HL-60 (cell line): ENCODE data around the gene ZSWIM6.

Experiments used
- DNase-seq, 2 experiments: peaks; one replicate each; pipeline ENCODE4 v3.0.0-alpha.2; 2010 to 2020; ENCODE audit warnings: low read depth in 1 of 2, low spot score in 1 of 2
- H3K27ac ChIP-seq: fragments of 250-450 bp; sonication (Bioruptor Pico); replicated peaks from 2 replicates; pipeline ENCODE4 v1.5.1; 2020; ENCODE audit warnings: mild to moderate bottlenecking, moderate library complexity
- H3K27me3 ChIP-seq: fragments of 250-450 bp; sonication (Bioruptor Pico); 2 replicates; pipeline ENCODE4 v1.5.1; 2021; ENCODE audit warnings: mild to moderate bottlenecking, moderate library complexity; ENCODE audit not compliant: insufficient read depth, poor library complexity, severe bottlenecking
- H3K4me3 ChIP-seq: replicated peaks from 2 replicates; pipeline ENCODE4 v1.5.1; 2011; ENCODE audit warnings: mild to moderate bottlenecking, control low read depth, low read length; ENCODE audit not compliant: insufficient read depth
- CTCF ChIP-seq: IDR thresholded peaks from one replicate; pipeline ENCODE4 v1.5.1; 2011; ENCODE audit warnings: low read length, control low read depth, inconsistent platforms; ENCODE audit not compliant: insufficient read depth
- GABPA ChIP-seq: IDR thresholded peaks from 2 replicates; pipeline ENCODE4 v1.6.1; 2012; ENCODE audit warnings: low read depth
- POLR2AphosphoS5 ChIP-seq: IDR thresholded peaks from 2 replicates; pipeline ENCODE4 v1.6.1; 2012; ENCODE audit warnings: low read depth
- REST ChIP-seq: IDR thresholded peaks from 2 replicates; pipeline ENCODE4 v1.6.1; 2012; ENCODE audit warnings: low read depth; ENCODE audit not compliant: insufficient replicate concordance
- SPI1 ChIP-seq: IDR thresholded peaks from 2 replicates; pipeline ENCODE4 v1.6.1; 2012; ENCODE audit warnings: low read depth, mild to moderate bottlenecking, borderline replicate concordance

The ZSWIM6 gene

GRCh38 chr5:61563401-61563800 is 231.3 kb downstream of the ZSWIM6 start:
- Histone ChIP-seq H3K4me3 (no peak overlapping the region), H3K27ac (no peak overlapping the region), H3K27me3 (no peaks in the 10 kb centered on the region)
- TF ChIP-seq SPI1 (no peak), POLR2AphosphoS5 (no peak), GABPA (no peak), REST (no peak), CTCF (no peak)
- DNase-seq: no peak

- TF ChIP-seq GABPA (no peak), CTCF (no peak), SPI1 (no peak), POLR2AphosphoS5 (no peak), REST (no peak)
- no peak for DNase-seq
- H3K27me3 ChIP-seq: no peaks in the 10 kb centered on the region
- H3K27ac ChIP-seq: no peak overlapping the region
- H3K4me3 ChIP-seq: no peak overlapping the region
These were observed 235.3 kb downstream of the ZSWIM6 start for GRCh38 chr5:61567337-61567736.

- H3K27me3 ChIP-seq: no peaks in the 10 kb centered on the region
- TF ChIP-seq CTCF (no peak), SPI1 (no peak), REST (no peak), POLR2AphosphoS5 (no peak), GABPA (no peak)
- DNase-seq: no peak
- no peak overlapping the region for H3K27ac ChIP-seq
- H3K4me3 ChIP-seq: no peak overlapping the region
These were observed 237.3 kb downstream of the ZSWIM6 start for GRCh38 chr5:61569353-61569752.
